GM19397 (cell line): Measurements from ENCODE around the gene WDR3.
"Not testable (repeated sequence)": the region's sequence is repeated elsewhere in the genome, so short reads cannot be mapped to it uniquely, and the experiment has no call there.

Experiments used
- ATAC-seq: cut with Tn5 transposase; IDR thresholded peaks from one replicate; pipeline ENCODE4 v1.9.1; 2021; ENCODE audit warnings: mild to moderate bottlenecking, moderate library complexity; ENCODE audit not compliant: unreplicated experiment

The WDR3 gene

DNA sequence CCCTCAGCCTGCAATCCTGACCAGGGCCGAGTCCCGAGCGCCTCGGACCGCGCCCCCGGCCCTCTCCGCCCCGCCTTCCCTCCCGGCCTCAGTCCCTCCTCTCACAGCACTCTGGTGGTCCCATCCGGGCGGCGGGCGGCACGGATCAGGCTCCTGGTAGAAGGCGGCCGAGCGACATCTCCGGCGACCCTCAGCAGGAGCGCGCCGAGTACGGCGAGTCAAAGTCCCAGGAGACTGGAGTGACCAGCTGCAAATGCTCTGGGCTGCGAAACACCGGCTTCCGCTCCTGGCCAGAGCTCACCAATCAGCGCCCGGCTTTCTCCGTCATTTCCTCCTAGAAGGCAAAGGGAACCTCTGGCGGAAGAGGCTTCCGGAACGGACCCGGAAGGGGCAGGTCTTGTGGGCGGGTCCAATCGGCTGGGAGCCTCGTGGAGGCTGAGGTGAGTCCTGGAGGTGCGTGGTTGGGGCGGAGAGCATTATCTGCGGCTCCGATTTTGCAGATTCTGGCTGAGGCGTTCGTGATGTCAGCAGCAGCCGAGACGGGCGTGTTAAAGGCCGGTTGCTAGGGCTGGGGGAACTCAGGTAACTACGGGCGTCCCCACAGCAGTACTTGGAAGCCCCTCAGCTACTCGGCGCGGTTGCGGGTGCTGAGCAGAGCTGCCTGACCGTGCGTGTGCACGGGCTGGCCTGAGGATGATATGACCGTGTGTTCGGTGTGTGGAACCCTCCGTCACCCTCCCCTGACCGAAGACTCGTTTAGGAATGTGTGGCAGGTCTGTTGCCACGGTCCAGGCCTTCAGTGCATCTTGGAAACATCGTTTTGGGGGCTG is at the start of gene WDR3, which contains the start of gene GDAP2:
TSS of gene WDR3 (plus strand) at position 397 of the 830 bp plus-strand sequence. CDS start 3,581 bp downstream, outside the sequence.
TSS of gene GDAP2 (minus strand) at position 279 of the 830 bp plus-strand sequence. CDS start 9,264 bp downstream, outside the sequence.
- ATAC-seq = peak; percentile 91

DNA sequence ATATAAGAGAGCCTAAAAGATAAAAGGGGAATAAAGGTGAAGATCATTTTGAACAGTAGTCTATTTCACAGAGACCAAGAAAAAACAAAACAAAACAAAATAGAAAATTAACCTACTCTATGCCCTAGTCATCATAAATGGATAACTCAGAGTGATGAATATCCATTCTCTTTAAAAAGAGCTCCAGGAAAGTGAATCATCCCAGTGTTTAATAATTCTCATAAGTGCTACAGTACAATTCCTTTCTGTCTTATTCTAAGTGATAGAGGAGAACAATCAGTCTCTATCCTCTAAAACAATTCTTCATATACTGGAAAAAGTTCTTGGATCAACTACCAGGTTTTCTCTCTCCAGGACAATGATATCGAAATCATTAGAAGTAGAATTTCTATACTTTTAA is 45.9 kb upstream of the WDR3 start:
- no peak for ATAC-seq

DNA sequence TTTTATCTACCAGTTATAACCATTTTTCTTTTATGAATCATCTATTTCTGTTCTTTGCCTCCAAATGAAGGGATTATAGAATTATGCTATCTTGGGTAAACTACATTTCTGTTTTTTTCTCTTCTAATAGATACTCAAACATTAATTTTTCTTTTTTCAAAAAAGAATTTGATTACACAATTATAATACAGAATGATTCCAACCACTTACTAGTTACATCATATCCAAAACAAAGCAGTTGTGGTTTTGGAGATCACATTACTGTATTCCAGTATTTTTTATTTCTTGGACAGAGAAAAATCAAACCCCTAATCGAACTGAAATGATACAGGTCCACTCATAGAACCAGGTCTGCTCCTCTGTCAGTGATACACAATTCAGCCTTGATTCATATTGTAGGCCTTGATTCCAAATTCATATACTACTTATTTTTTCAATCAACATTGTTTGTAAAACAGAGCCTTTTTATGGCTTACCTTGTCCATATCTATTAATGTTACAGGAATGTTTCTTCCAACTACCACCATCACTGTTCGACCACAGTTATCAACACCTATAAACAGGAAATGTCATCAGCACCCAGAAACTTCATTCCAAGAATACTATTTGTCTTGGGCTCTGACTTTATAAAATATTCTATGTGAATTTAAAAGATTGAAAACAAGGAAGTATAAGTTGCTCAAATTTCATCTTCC is 43.3 kb upstream of the WDR3 start:
- ATAC-seq = no peak

DNA sequence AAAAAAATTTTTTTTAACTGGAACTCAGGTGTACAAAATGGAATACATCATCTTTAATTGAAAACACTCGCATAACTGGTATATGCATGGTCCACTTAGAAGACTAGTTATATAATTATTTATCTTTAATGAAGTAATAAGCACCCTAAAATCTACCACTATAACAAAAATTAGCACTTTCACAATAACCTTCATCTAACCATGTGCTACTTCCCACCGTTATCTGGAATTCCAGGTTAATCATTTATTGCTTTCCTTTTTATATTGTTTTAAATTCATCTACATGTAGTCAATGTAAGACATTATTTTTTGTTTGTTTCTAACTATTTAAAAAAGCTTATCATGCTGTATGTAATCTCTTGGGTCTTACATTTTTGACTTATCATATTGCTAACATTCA is 39.1 kb upstream of the WDR3 start:
- no peak for ATAC-seq

DNA sequence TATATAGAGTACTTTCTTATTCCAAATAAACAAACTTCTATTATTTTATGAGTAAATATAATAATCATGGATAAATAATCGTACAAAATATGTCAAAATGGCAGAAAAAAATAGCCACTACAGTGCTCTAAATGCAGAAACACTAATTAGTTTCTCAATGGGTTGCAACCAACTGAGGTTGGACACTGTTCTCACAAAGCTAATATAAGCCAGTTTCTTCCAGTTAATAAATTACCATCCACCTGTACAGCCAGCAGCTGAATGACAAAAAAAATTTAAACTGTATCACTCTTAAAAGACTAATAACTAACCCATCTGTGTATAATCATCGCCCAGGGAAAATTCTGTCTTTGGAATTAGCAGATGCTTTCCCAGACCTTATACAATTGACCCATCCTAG is 37.0 kb upstream of the WDR3 start:
- no peak for ATAC-seq

DNA sequence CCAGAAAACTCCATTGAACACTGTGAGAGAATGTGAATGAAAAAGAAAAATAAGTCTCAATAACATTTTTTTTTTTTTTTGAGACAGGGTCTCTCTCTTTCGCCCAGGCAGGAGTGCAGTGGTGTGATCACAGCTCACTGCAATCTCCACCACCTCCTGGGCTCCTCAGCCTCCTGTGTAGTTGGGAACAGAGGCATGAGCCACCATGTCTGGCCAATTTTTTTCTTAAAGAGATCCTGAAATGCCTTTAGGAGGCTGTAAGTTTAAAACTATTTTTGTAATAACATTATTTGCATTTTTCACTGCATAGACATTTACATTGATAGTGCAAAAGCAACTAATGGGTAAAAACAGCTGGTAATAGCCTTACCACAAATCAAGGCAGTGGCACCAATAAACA is 35.5 kb upstream of the WDR3 start:
- no peak for ATAC-seq

DNA sequence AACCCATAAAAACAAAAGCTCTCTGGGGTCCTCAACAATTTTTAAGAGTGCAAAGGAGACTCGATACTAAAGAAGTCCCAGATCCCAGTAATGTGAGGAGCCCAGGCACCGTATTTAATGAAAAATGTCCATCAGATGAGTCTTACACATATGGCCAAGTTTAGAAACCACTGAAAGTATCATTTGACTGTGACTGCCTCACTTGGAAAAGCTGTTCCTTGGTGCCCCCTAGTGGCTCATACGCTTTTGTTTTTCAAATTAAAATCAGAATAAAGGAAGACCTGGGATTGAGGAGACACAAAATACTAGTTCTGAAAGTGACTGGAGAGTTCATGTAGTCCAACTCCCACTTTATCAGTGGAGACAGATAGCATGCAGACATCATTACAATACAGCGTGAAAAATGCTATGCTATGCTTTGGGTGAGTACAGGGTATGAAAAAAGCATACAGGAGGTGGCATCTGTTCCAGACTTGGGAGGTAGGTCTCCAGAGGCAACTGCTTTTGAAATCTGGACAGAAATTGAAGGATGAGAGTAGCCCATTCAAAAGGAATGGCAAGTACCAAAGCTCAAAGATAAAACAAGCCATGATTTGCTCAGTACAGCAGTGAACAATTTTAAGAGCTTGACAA is 33.9 kb upstream of the WDR3 start:
- no peak for ATAC-seq

DNA sequence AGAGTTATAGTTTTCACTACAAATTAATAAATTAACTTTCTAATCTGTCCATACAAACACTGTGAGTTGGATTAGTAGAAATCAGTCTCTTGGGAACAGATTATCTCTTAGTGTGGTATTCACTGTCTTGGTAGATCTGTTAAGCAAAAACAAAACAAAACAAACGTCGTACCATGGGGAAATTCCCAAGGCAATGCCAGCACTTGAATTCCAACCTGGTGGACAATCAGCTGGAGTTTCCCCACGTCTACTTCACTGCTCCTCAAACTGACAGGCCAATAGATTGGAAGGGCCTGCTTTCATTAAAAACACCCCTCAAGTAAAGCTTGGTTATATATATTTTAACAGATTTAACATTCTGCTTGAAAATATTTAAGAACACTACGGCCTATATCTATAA is 32.0 kb upstream of the WDR3 start:
- ATAC-seq = no peak

DNA sequence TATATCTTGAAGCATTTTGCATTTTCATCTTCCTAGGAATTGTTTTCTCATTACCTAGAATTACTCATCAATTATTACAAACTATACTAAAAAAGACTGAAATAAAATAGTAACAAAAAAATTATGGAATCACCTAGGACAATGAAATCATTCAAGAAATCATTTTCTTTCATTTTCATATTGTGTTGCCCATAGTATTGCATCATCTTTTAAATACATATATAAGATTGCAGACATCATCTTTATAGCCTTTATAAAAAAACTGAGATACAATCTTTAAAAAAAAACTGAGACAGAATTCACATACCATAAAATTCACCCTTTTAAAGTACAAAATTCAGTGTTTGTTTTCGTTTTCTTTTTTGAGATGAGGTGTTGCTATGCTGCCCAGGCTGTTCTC is 29.7 kb upstream of the WDR3 start:
- ATAC-seq = no peak

DNA sequence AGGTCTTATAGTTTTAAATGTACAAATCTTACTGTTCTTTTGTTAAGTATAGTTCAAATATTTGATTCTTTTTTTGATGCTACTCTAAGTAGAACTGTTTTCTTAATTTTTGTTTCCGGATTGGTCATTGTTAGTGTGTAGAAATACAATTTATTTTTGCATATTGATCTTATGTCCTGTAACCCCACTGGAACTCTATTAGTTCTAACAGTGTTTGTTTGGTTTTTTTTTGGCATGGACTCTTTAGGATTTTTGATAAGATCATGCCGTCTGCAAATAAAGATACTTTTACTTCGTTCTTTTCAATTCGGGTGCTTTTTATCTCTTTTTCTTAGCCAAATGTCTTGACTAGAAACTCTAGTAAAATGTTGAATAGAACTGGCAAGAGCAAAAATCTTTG is 26.6 kb upstream of the WDR3 start:
- ATAC-seq = no peak

DNA sequence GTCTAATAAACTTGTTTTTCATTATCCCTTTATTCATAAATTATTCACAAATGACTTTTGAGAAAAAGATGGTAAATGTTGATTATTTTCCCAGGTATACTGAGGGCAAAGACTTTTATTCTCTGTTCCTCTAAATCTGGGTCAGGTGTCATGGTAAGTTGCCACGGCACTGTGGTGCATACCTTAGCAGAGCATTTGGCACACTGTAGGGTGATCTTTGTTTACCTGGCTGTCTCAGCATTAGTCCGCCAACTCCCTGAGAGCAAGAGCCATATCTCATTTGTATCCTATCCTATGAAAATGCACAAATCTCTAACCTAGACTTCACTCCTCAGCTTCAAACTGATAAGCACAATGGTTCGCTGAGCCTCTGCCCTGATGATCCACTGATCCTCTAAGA is 25.1 kb upstream of the WDR3 start:
- ATAC-seq = no peak

DNA sequence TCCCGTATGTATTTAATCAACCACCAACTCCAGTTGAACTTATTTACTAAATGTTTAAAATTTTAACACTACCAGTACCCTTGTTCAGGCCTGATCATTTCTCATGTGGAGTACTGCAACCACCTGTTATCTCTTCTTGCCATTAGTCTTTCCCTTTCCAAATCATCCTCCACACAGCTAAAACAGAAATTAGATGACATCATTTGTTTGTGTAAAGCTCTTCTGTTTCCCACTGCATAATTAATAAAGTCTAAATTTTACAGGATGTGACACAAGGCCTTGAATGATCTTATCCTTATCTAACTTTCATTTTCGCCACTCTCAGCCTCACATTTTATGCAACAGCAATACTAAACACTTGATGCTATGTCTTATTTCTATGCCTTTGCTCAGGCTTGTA is 24.5 kb upstream of the WDR3 start:
- ATAC-seq = no peak

DNA sequence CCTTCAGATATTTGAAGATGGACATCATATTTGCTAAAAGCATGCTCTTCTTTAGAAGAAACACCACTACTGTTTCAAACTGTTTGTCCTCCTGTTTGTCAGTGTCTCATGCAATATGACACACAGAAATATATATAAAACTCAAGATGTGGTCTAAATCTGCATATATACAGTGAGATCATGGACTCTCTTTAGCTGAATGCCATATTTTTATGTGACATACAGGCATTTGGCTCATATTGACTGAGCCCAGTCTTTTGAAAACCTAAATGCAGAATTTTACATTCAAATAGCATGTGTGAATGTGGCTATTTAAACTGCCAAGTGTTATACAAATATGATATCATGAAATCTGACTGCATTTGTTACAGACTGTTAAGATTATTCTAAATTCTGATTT is 18.5 kb upstream of the WDR3 start:
- no peak for ATAC-seq

DNA sequence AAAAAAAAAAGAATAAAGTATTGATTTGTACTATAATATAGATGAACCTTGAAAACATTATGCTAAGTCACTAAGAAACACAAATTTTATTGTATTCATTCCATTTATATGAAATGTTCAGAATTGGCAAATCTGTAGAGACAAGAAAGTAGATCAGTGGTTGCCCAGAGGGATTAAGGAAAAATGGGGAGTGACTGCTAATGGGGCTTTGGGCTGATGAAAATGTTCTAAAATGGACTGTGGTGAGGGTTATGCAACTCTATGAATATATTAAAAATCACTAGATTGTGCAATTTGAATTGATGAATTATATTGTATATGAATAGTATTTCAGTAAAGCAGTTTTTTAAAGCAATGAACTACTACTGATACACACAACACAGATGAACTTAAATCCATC is 10.2 kb upstream of the WDR3 start:
- no peak for ATAC-seq

DNA sequence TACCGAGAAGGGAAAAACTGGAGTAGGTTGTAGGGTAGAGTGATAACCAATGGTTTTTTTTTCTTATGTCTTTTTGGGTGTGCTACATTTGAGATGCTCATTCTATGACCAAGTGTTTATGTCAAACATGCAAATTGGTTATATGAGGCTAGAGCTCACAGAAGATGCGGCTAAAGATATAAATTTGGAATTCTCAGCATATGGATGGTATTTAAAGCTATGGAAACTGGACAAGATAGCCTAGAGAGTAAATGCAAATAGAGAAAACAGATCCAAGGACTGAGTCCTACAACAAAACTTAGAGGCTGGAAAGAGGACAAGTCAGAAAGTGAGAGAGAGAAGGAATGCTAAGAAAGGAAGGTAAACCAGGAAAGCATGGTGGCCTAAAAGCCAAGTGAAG is 7.5 kb upstream of the WDR3 start:
- no peak for ATAC-seq

DNA sequence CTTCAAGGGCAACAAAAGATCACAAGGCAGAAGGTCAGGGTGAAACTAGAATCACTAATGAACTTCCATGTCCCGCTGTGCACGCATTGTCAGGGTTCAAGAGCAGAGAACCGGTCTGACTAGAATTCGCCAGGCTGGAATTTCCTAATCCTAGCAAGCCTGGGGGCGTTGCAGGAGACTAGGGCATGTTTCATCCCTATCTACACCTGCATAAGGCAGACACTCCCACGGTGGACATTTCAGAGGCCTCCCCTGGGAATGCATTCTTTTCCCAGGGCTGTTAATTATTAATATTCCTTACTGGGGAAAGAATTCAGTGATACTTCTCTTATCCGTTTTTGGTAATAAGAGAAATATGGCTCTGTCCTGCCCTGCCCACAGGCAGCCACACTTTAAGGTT is 6.8 kb upstream of the WDR3 start:
- ATAC-seq = not testable (repeated sequence)

DNA sequence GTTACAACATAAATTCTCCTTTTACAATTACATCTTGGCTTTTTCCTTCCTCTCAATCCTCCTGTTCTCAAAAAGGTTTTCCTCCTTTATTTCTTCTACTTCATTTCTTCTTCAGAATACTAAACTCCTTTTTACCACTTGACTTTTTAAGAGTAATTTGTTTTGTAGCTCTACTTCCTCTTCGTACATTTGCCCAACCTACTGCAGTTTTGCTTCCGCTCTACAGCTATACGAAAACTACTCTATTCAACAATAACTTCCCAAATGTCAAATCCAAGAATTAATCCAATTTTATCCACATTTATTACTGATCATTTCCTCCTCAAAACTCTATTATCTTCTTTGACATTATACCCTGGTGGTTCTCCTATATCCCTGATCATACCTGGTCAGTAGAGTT is 3.6 kb upstream of the WDR3 start:
- ATAC-seq = no peak

DNA sequence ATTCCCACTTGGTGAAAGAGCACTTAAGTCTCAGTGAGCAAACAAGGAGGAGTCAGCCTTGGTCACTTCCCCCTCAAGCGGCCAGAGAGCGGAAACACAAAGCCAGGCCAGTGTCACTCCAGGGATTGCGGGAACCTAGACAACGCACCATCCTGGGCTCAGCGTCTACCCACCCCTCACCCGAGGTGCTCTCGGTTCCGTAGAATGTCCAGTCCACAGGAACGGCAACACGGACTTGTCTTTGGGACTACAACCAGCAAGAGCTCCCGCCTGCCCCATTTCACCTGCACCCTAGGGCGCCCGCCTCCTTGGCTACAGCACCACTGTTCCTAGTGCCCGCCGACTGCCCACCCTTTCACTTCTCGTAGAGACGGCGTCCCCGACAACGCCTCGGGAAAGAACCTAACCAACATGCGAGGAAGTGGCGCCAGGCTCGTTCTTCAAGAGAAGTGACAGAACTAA is 627 bp upstream of the WDR3 start:
- ATAC-seq = peak; percentile 38

DNA sequence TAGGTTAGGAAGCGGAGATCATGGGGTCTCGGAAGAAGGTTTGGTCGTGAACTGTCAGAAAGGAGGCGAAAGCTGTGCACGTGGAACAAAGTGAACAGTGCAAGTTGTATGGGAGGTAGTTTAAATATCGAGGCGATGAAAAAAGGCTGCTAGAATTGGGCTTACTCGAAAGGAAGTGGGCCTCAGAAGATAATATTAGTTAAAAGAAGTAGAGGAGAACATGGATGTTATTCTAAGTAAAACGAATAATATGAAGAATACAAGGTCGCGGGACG is 571 bp downstream of the WDR3 start:
- ATAC-seq = no peak

DNA sequence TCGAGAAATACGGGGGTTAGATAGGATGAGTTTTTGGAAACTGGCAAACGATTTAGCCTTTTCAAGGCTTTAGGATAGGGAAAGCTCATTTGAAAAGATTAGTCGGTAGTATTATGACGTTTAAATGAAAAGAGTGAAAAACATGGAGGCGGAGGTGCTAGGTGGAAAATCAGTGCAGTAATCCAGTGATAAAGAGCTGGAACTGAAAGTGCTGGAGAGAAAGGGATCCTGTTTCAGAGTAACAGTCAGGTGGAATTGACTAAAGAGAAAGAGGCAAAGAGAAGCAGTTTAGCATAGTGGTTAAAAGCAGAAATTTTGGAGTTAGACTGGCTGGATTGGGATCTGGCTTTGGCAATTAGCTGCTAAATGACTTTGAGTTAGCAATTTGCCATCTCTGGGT is 945 bp downstream of the WDR3 start:
- ATAC-seq = no peak

DNA sequence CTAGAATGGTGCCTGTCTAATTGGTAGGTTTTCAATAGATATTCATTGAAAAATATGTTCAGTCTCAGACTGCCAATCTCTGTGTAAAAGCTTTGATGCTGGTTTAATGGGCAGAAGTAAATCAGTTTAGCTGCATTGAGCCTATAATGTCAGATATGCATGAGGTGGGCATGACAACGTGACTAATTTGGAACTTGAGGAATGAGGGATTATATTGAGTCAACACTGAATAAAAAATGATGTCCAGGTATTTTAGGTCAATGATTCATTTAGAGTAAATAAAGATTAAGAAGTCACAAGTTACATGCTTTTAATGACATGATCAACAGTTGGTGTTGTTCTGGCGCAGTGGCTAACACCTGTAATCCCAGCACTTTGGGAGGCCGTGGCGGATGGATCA is 3.0 kb downstream of the WDR3 start:
- no peak for ATAC-seq

DNA sequence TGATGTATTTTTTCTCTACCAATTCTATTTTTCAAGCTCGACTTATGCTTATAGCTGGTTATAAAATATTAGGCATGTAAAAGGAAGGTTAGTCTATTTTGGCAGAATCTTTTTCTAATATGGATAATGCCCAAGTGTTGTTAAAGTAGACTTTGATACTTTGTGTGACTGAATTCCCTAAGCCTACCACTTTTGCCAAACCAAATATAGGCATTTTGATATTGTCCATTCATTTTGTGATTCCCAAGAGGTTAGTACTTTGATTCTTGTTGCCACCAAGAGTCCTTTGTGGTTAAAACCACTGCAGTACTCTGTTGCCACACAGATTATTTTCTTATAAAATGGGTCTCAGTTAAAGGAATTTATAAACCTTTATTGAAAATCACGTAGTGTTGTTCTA is 4.2 kb downstream of the WDR3 start:
- no peak for ATAC-seq
